Measurements from ENCODE around the gene ITCH.

DNA sequence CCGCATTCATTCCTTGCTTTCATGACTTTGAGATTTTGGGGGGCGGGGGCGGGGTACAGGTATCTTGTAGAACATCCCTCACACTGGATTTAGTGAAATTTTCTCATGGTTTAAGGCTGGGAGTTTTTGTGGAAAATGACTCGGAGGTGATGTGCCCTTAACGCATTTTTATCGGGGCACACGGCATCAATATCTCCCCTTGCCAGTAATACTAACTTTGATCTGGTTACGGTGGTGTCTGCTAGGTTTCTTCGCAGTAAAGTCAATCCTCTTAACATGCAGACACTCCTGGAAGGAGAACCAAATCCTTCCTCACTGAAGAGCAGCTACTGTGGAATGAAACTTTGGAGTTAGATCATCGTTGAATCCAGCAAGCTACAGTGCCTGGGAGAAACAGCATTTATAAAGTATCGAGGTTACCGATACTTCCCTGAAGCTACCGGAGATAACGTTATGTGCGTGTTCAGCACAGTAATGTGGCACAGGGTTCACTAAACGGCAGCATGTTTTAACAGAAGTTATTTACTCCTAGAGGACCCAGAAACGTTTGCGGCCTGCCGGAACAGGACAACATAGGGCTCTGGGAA is 151.9 kb downstream of the ITCH start:
- TF ChIP-seq EZH2phosphoT487 (conservative IDR thresholded peaks at IDR 0.05; ENCODE audit: low read length) (no peak), CTCF (IDR thresholded peaks at IDR 0.05; ENCODE audit: insufficient read depth, low read length, poor library complexity, severe bottlenecking) (no peak)
